HCT116 (cell line): ENCODE measurements around the gene BTBD9. TPM values are rescaled to one million over a fixed set of nuclear protein-coding genes. Genes with fewer than 3 reads are reported as not detected.

ENCODE experiments used
- ATAC-seq: fragments of 200-7000 bp; cut with Tn5 transposase; 2 replicates; pipeline ENCODE4 v1.9.1; 2020; ENCODE audit warnings: mild to moderate bottlenecking, moderate library complexity
- BruUV-seq: library from RNA; stranded (reverse); fragments of 400-500 nt; replicated peaks from 2 replicates; lab custom pipeline; 2021; lab: Mats Ljungman, UMichigan
- CTCF ChIA-PET: fragments of 300-600 bp; sonication (Branson Sonifier 250); formaldehyde crosslinking; loops from one replicate; lab custom pipeline; 2021; ENCODE audit warnings: antibody characterized with exemption; lab: Charles Lee
- POLR2A ChIA-PET: fragments of 300-600, 350-600 bp; sonication (Branson Sonifier 250); formaldehyde crosslinking; loops from one replicate; lab custom pipeline; 2021; ENCODE audit warnings: antibody characterized with exemption; lab: Charles Lee
- RAD21 ChIA-PET, 2 experiments: fragments of 300-600 bp; sonication (Branson Sonifier 250); formaldehyde crosslinking; loops; one replicate each; lab custom pipeline; 2023; ENCODE audit warnings: low total read pairs in 2 of 2; ENCODE audit not compliant: uncharacterized antibody in 2 of 2, unreplicated experiment in 2 of 2, low non-redundant PET in 1 of 2; lab: Charles Lee
- DNase-seq: peaks from one replicate; pipeline ENCODE4 v3.0.0-alpha.2; 2010; ENCODE audit warnings: low read depth, low spot score
- H2AFZ ChIP-seq: fragments of 200-600 bp; shearing (Covaris generic), sonication (generic); 2 replicates; pipeline ENCODE4 v1.6.1; 2017; ENCODE audit warnings: low read depth, mixed run types, mixed read lengths, antibody characterized with exemption, low read length; ENCODE audit not compliant: poor library complexity, severe bottlenecking
- H3K27ac ChIP-seq: 2 replicates; pipeline ENCODE4 v1.5.1; 2012; ENCODE audit warnings: low read depth, low read length
- H3K27me3 ChIP-seq: fragments of 200-600 bp; sonication (generic); 2 replicates; pipeline ENCODE4 v1.6.1; 2016; ENCODE audit warnings: mixed run types, low read length, mixed read lengths; ENCODE audit not compliant: insufficient read depth
- H3K36me3 ChIP-seq, 2 experiments: fragments of 200-500 bp in 1 of 2; fragments of 200-600 bp in 1 of 2; sonication (Bioruptor generic) in 1 of 2; sonication (generic) in 1 of 2; 2 replicates each; pipeline versions ENCODE4 v1.5.1 to v1.6.1; 2014 to 2016; ENCODE audit warnings: low read length in 2 of 2, inconsistent platforms in 1 of 2, mixed read lengths in 1 of 2, mixed run types in 1 of 2; ENCODE audit not compliant: insufficient read depth in 2 of 2, control insufficient read depth in 1 of 2
- H3K4me1 ChIP-seq, 2 experiments: fragments of 200-600 bp in 1 of 2; sonication (generic) in 1 of 2; 2 replicates each; pipeline versions ENCODE4 v1.5.1 to v1.6.1; 2012 to 2017; ENCODE audit warnings: low read length in 2 of 2, inconsistent platforms in 1 of 2, mild to moderate bottlenecking in 1 of 2, mixed read lengths in 1 of 2, mixed run types in 1 of 2, moderate library complexity in 1 of 2; ENCODE audit not compliant: insufficient read depth in 2 of 2, control insufficient read depth in 1 of 2
- H3K4me2 ChIP-seq: fragments of 200-600 bp; sonication (generic); 2 replicates; pipeline ENCODE4 v1.6.1; 2017; ENCODE audit warnings: mixed run types, low read length, mixed read lengths
- H3K4me3 ChIP-seq, 2 experiments: fragments of 200-600 bp in 1 of 2; sonication (generic) in 1 of 2; replicated peaks in 1 of 2; 2 replicates each; pipeline ENCODE4 v1.5.1; 2011 to 2016; ENCODE audit warnings: low read length in 2 of 2, control low read depth in 1 of 2, low read depth in 1 of 2, mild to moderate bottlenecking in 1 of 2, mixed read lengths in 1 of 2, mixed run types in 1 of 2
- H3K79me2 ChIP-seq: fragments of 200-600 bp; sonication (generic); 2 replicates; pipeline ENCODE4 v1.6.1; 2017; ENCODE audit warnings: mild to moderate bottlenecking, mixed run types, low read length, moderate library complexity, mixed read lengths; ENCODE audit not compliant: insufficient read depth
- H3K9ac ChIP-seq: fragments of 200-600 bp; sonication (generic); 2 replicates; pipeline ENCODE4 v1.6.1; 2016; ENCODE audit warnings: low read length, mixed read lengths
- H3K9me2 ChIP-seq: fragments of 200-600 bp; sonication (generic), shearing (Covaris generic); 2 replicates; pipeline ENCODE4 v1.6.1; 2017; ENCODE audit warnings: mixed run types, mild to moderate bottlenecking, moderate library complexity; ENCODE audit not compliant: insufficient read depth
- H3K9me3 ChIP-seq, 2 experiments: fragments of 200-500 bp in 1 of 2; fragments of 200-600 bp in 1 of 2; sonication (Bioruptor generic) in 1 of 2; sonication (generic) in 1 of 2; 2 replicates each; pipeline ENCODE4 v1.6.1; 2014 to 2017; ENCODE audit warnings: low read length in 2 of 2, mixed read lengths in 2 of 2, inconsistent platforms in 1 of 2, low read depth in 1 of 2, mild to moderate bottlenecking in 1 of 2, mixed run types in 1 of 2, moderate library complexity in 1 of 2; ENCODE audit not compliant: control insufficient read depth in 1 of 2, insufficient read depth in 1 of 2
- H4K20me1 ChIP-seq: fragments of 200-600 bp; sonication (generic), shearing (Covaris generic); 2 replicates; pipeline ENCODE4 v1.6.1; 2017; ENCODE audit warnings: mixed run types, mild to moderate bottlenecking, moderate library complexity; ENCODE audit not compliant: insufficient read depth
- CBX3 ChIP-seq: IDR thresholded peaks from 2 replicates; pipeline ENCODE4 v1.6.1; 2012; ENCODE audit warnings: low read depth
- CEBPB ChIP-seq: IDR thresholded peaks from 2 replicates; pipeline ENCODE4 v1.6.1; 2012; ENCODE audit warnings: low read depth
- EZH2phosphoT487 ChIP-seq: fragments of 200-600 bp; IDR thresholded peaks from 2 replicates; pipeline ENCODE4 v1.6.1; 2018; ENCODE audit warnings: antibody characterized with exemption, borderline replicate concordance
- FOSL1 ChIP-seq: IDR thresholded peaks from 2 replicates; pipeline ENCODE4 v1.6.1; 2012; ENCODE audit warnings: low read depth
- MAX ChIP-seq: IDR thresholded peaks from 2 replicates; pipeline ENCODE4 v1.6.1; 2012
- POLR2A ChIP-seq: IDR thresholded peaks from 2 replicates; pipeline ENCODE4 v1.7.0; 2011; ENCODE audit warnings: borderline replicate concordance; ENCODE audit not compliant: insufficient read depth, insufficient read length; ENCODE audit errors: extremely low read depth
- POLR2AphosphoS5 ChIP-seq: IDR thresholded peaks from 2 replicates; pipeline ENCODE4 v1.6.1; 2011; ENCODE audit warnings: mild to moderate bottlenecking, low read depth, low read length, moderate library complexity
- RAD21 ChIP-seq: IDR thresholded peaks from 2 replicates; pipeline ENCODE4 v1.6.1; 2012; ENCODE audit warnings: low read depth, mild to moderate bottlenecking
- SP1 ChIP-seq: IDR thresholded peaks from 2 replicates; pipeline ENCODE4 v1.6.1; 2012; ENCODE audit warnings: low read depth
- SRF ChIP-seq: IDR thresholded peaks from 2 replicates; pipeline ENCODE4 v1.6.1; 2012; ENCODE audit warnings: low read depth
- TCF7L2 ChIP-seq: IDR thresholded peaks from 2 replicates; pipeline ENCODE4 v1.7.0; 2011; ENCODE audit warnings: borderline replicate concordance, inconsistent platforms; ENCODE audit not compliant: insufficient read depth, insufficient read length; ENCODE audit errors: extremely low read depth
- YY1 ChIP-seq: IDR thresholded peaks from 2 replicates; pipeline ENCODE4 v1.6.1; 2011; ENCODE audit warnings: low read length, low read depth, moderate library complexity, mild to moderate bottlenecking; ENCODE audit not compliant: insufficient replicate concordance; ENCODE audit errors: extremely low read depth
- ZBTB33 ChIP-seq: IDR thresholded peaks from 2 replicates; pipeline ENCODE4 v1.6.1; 2011; ENCODE audit warnings: mild to moderate bottlenecking, low read length, moderate library complexity; ENCODE audit not compliant: insufficient replicate concordance; ENCODE audit errors: extremely low read depth
- ZFX ChIP-seq: fragments of 450-650 bp; IDR thresholded peaks from 2 replicates; pipeline ENCODE4 v1.6.1; 2017
- intact Hi-C: fragments of 100-400 bp; cut with micrococcal nuclease; formaldehyde crosslinking; loops from 2 replicates; pipeline ENCODE4 v1.10.0; 2022
- total RNA-seq: library from RNA; stranded (reverse); gene quantifications from one replicate; pipeline ENCODE4 v1.2.1, GENCODE V29; 2021; ENCODE audit not compliant: unreplicated experiment
- TF ChIP-seq, protein P1 (sequence below): IDR thresholded peaks from 2 replicates; pipeline ENCODE4 v1.6.1; 2012
- TF ChIP-seq, protein P2 (sequence below): IDR thresholded peaks from 2 replicates; pipeline ENCODE4 v1.6.1; 2012; ENCODE audit warnings: low read depth

The BTBD9 gene
- total RNA-seq, 1 experiment from 2014 or later: 10.9 TPM

- TF ChIP-seq CEBPB (no peak), RAD21 (no peak), SRF (no peak), ZBTB33 (no peak), SP1 (no peak)
- TF ChIP-seq, protein P1, sequence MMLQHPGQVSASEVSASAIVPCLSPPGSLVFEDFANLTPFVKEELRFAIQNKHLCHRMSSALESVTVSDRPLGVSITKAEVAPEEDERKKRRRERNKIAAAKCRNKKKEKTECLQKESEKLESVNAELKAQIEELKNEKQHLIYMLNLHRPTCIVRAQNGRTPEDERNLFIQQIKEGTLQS: no peak
- H3K79me2 ChIP-seq: no peaks in the 10 kb centered on the region
- no peaks in the 10 kb centered on the region for H3K4me1 ChIP-seq
- intact Hi-C loops: no loop called here
- no peak overlapping the region for H3K4me3 ChIP-seq
- no peaks in the 10 kb centered on the region for H4K20me1 ChIP-seq
- ChIA-PET CTCF (no interaction called here), RAD21 (no interaction called here), POLR2A (no interaction called here)
- H3K36me3 ChIP-seq: no peaks in the 10 kb centered on the region
- no peak overlapping the region for H3K9ac ChIP-seq
- ATAC-seq (no peak), DNase-seq (no peak)
- no peak overlapping the region for H3K4me2 ChIP-seq
- no TSS peak for BruUV-seq
- no peak overlapping the region for H3K27ac ChIP-seq
- no peaks in the 10 kb centered on the region for H3K9me2 ChIP-seq
- H3K27me3 ChIP-seq: no peaks in the 10 kb centered on the region
- no peak overlapping the region for H2AFZ ChIP-seq
- H3K9me3 ChIP-seq: no peaks in the 10 kb centered on the region
Observed at GRCh38 chr6:38174315-38174714, 465.4 kb downstream of the BTBD9 start.

DNA sequence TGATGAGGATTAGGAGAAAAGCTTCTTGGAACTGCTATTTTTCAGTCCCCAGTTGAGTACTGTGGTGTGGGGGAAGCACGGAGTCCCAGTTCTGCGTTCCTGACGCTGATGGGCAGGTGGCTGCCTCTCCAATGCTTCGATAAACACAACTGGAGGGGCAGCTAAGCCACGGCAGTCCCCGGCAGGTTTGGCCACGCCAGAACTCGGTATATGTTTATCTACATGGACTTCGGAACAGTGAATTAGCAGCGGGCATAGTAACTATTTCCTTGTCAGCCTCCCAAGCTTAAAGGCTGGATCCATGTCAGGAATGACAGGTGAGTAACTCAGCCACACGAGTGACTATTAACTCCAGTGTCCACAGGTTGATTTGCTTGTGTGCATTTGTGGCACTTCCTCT, 465.8 kb downstream of the BTBD9 start:
- no TSS peak for BruUV-seq
- intact Hi-C loops: no loop called here
- CTCF ChIA-PET: no interaction called here
- TF ChIP-seq POLR2A (no peak), FOSL1 (no peak), EZH2phosphoT487 (no peak), SP1 (no peak), MAX (no peak), SRF (no peak), CEBPB (no peak), TCF7L2 (no peak), ZFX (no peak), CBX3 (no peak), YY1 (no peak), POLR2AphosphoS5 (no peak)
- TF ChIP-seq, protein P2, sequence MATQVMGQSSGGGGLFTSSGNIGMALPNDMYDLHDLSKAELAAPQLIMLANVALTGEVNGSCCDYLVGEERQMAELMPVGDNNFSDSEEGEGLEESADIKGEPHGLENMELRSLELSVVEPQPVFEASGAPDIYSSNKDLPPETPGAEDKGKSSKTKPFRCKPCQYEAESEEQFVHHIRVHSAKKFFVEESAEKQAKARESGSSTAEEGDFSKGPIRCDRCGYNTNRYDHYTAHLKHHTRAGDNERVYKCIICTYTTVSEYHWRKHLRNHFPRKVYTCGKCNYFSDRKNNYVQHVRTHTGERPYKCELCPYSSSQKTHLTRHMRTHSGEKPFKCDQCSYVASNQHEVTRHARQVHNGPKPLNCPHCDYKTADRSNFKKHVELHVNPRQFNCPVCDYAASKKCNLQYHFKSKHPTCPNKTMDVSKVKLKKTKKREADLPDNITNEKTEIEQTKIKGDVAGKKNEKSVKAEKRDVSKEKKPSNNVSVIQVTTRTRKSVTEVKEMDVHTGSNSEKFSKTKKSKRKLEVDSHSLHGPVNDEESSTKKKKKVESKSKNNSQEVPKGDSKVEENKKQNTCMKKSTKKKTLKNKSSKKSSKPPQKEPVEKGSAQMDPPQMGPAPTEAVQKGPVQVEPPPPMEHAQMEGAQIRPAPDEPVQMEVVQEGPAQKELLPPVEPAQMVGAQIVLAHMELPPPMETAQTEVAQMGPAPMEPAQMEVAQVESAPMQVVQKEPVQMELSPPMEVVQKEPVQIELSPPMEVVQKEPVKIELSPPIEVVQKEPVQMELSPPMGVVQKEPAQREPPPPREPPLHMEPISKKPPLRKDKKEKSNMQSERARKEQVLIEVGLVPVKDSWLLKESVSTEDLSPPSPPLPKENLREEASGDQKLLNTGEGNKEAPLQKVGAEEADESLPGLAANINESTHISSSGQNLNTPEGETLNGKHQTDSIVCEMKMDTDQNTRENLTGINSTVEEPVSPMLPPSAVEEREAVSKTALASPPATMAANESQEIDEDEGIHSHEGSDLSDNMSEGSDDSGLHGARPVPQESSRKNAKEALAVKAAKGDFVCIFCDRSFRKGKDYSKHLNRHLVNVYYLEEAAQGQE: no peak

More for the DNA sequence above, 465.8 kb downstream of the BTBD9 start:
- no peak overlapping the region for H3K4me2 ChIP-seq
- H3K4me3 ChIP-seq: no peak overlapping the region
- no peak for DNase-seq
- no peaks in the 10 kb centered on the region for H3K36me3 ChIP-seq
- H2AFZ ChIP-seq: no peak overlapping the region
- POLR2A ChIA-PET: no interaction called here
- no peaks in the 10 kb centered on the region for H3K9me2 ChIP-seq
- RAD21 ChIA-PET: no interaction called here
- no peaks in the 10 kb centered on the region for H3K9me3 ChIP-seq
- ATAC-seq: no peak
- H3K79me2 ChIP-seq: no peaks in the 10 kb centered on the region
- H3K4me1 ChIP-seq: no peaks in the 10 kb centered on the region
- H3K27ac ChIP-seq: no peak overlapping the region
- H3K9ac ChIP-seq: no peak overlapping the region
- H4K20me1 ChIP-seq: no peaks in the 10 kb centered on the region
- no peaks in the 10 kb centered on the region for H3K27me3 ChIP-seq
